NCI-H1930 (cell line): ENCODE measurements around the gene CRTC3.

ENCODE experiments used
- DNase-seq, 2 experiments: peaks; one replicate each; lab custom pipeline; 2025; lab: John Stamatoyannopoulos, UW

Gene CRTC3

GRCh38 chr15:90563463-90563862 is 33.7 kb downstream of the CRTC3 start:
- no peak for DNase-seq

- no peak for DNase-seq
Observed at GRCh38 chr15:90564051-90564450, 34.3 kb downstream of the CRTC3 start.

- no peak for DNase-seq
Observed at GRCh38 chr15:90564590-90564989, 34.9 kb downstream of the CRTC3 start.

GRCh38 chr15:90565866-90566265 is 36.1 kb downstream of the CRTC3 start:
- DNase-seq: no peak

GRCh38 chr15:90570643-90571042 is 40.9 kb downstream of the CRTC3 start:
- DNase-seq: no peak

- DNase-seq: no peak
Observed at GRCh38 chr15:90571063-90571541, 41.4 kb downstream of the CRTC3 start.

- no peak for DNase-seq
Observed at GRCh38 chr15:90572893-90573292, 43.2 kb downstream of the CRTC3 start.

GRCh38 chr15:90576711-90577389 is 47.1 kb downstream of the CRTC3 start:
- DNase-seq: no peak

- DNase-seq: no peak
Observed at GRCh38 chr15:90579213-90579612, 49.5 kb downstream of the CRTC3 start.

GRCh38 chr15:90580099-90580498 is 50.4 kb downstream of the CRTC3 start:
- DNase-seq: no peak

GRCh38 chr15:90580541-90580940 is 50.8 kb downstream of the CRTC3 start:
- DNase-seq: no peak

GRCh38 chr15:90580946-90581345 is 51.2 kb downstream of the CRTC3 start:
- no peak for DNase-seq

- DNase-seq: no peak
Observed at GRCh38 chr15:90581771-90582352, 52.1 kb downstream of the CRTC3 start.

- no peak for DNase-seq
Observed at GRCh38 chr15:90582553-90582952, 52.8 kb downstream of the CRTC3 start.

GRCh38 chr15:90583471-90584252 is 53.9 kb downstream of the CRTC3 start:
- no peak for DNase-seq

- no peak for DNase-seq
Observed at GRCh38 chr15:90584841-90585240, 55.1 kb downstream of the CRTC3 start.

- no peak for DNase-seq
Observed at GRCh38 chr15:90585863-90586262, 56.1 kb downstream of the CRTC3 start.

- DNase-seq: no peak
Observed at GRCh38 chr15:90586948-90587347, 57.2 kb downstream of the CRTC3 start.

- no peak for DNase-seq
Observed at GRCh38 chr15:90588427-90588826, 58.7 kb downstream of the CRTC3 start.

- no peak for DNase-seq
Observed at GRCh38 chr15:90591524-90591923, 61.8 kb downstream of the CRTC3 start.

GRCh38 chr15:90592131-90592881 is 62.6 kb downstream of the CRTC3 start:
- no peak for DNase-seq

GRCh38 chr15:90593499-90594158 is 63.9 kb downstream of the CRTC3 start:
- no peak for DNase-seq
